A549 treated with DMSO at 1 μM for 4 hours (cell line): Measurements from ENCODE around the gene LZIC. TPM values are rescaled to one million over a fixed set of nuclear protein-coding genes. Genes with fewer than 3 reads are reported as not detected.

Experiments used
- total RNA-seq: library from RNA; stranded (reverse); fragments of 200-300 nt; extraction: Qiagen RNA extraction; gene quantifications from 5 replicates; pipeline ENCODE4 v1.2.3, GENCODE V29; 2022; ENCODE audit warnings: low read depth

The LZIC gene
- 20.7 to 24.6 TPM (median 22.2 TPM) in 5 replicates for total RNA-seq

GRCh38 chr1:9942939-9943788 is at the start of gene LZIC, which contains the start of gene NMNAT1:
Gene LZIC, minus strand, starts transcription at chr1:9943391. Its CDS starts 6,772 bp downstream, at chr1:9936619.
Gene NMNAT1, plus strand, starts transcription at chr1:9943475. Its CDS starts 28,599 bp downstream, at chr1:9972074.

GRCh38 chr1:9910076-9910422 is 33.1 kb downstream of the LZIC start, which contains the start of gene CTNNBIP1:
Gene CTNNBIP1, minus strand, starts transcription at chr1:9910269. Its CDS starts 38,205 bp downstream, at chr1:9872064.

Other genes starting within 250 kb of the LZIC start
- gene CLSTN1, start 119.4 kb downstream of the LZIC start, total RNA-seq: 63.9 to 75.4 TPM (median 67.6 TPM) in 5 replicates
- 7.8 to 12.2 TPM (median 9.0 TPM) in 5 replicates for gene CTNNBIP1, start 33.1 kb downstream of the LZIC start, total RNA-seq
- 1.7 to 2.8 TPM (median 2.6 TPM) in 5 replicates for gene NMNAT1, start 84 bp upstream of the LZIC start, total RNA-seq
- gene RBP7, start 53.8 kb upstream of the LZIC start, total RNA-seq: 4.9 to 6.4 TPM (median 5.6 TPM) in 5 replicates
- gene UBE4B, start 89.6 kb upstream of the LZIC start, total RNA-seq: 11.4 to 17.6 TPM (median 14.9 TPM) in 5 replicates